ENCODE data around the gene DIP2A. TPM values are rescaled to one million over a fixed set of nuclear protein-coding genes. Genes with fewer than 3 reads are reported as not detected.

DIP2A gene
- total and polyA plus RNA-seq, 2 of the 8 experiments (the other 6 are each of a cell fraction or from before 2014, with no cell fraction given), result 16.0 to 27.1 TPM

GRCh38 chr21:46532080-46532479, 73.4 kb downstream of the DIP2A start (continued):
- no peak for TF ChIP-seq KDM5A (IDR thresholded peaks at IDR 0.05; ENCODE audit: low read length)
- no peak for TF ChIP-seq CBX5 (IDR thresholded peaks at IDR 0.05; ENCODE audit: low read depth, low read length)
- no peak for TF ChIP-seq ASH2L (IDR thresholded peaks at IDR 0.05; ENCODE audit: low read length)
- no peak for TF ChIP-seq CHD2 (IDR thresholded peaks at IDR 0.05; ENCODE audit: low read length)
- TF ChIP-seq POLR2AphosphoS5 (IDR thresholded peaks at IDR 0.05; ENCODE audit: low read depth, low read length), result no peak
